Neural progenitor cell (in vitro differentiated cells): ENCODE measurements around the gene RPL7A. TPM values are rescaled to one million over a fixed set of nuclear protein-coding genes. Genes with fewer than 3 reads are reported as not detected.
"Not testable (repeated sequence)": the region's sequence is repeated elsewhere in the genome, so short reads cannot be mapped to it uniquely, and the experiment has no call there.

ENCODE experiments used
- DNase-seq: peaks from one replicate; pipeline ENCODE4 v3.0.0-alpha.2; 2016; ENCODE audit warnings: low spot score
- H2AFZ ChIP-seq: fragments of 200-600 bp; sonication (generic); replicated peaks from 2 replicates; pipeline ENCODE4 v1.6.1; 2016; ENCODE audit warnings: antibody characterized with exemption
- H3F3A ChIP-seq: fragments of 200-600 bp; sonication (generic); 2 replicates; pipeline ENCODE4 v1.6.1; 2016; ENCODE audit warnings: antibody characterized with exemption, low read depth
- H3K27ac ChIP-seq: fragments of 200-600 bp; sonication (generic); 2 replicates; pipeline ENCODE4 v1.5.1; 2016; ENCODE audit warnings: mild to moderate bottlenecking
- H3K27me3 ChIP-seq: fragments of 200-600 bp; sonication (generic); 2 replicates; pipeline ENCODE4 v1.6.1; 2016; ENCODE audit warnings: mild to moderate bottlenecking, moderate library complexity
- H3K36me3 ChIP-seq: fragments of 200-600 bp; sonication (generic); 2 replicates; pipeline ENCODE4 v1.5.1; 2016
- H3K4me1 ChIP-seq: fragments of 200-600 bp; sonication (generic); 2 replicates; pipeline ENCODE4 v1.6.1; 2016; ENCODE audit warnings: mixed run types
- H3K4me2 ChIP-seq: fragments of 200-600 bp; sonication (generic); 2 replicates; pipeline ENCODE4 v1.6.1; 2016
- H3K4me3 ChIP-seq: fragments of 200-600 bp; sonication (generic); 2 replicates; pipeline ENCODE4 v1.5.1; 2016
- H3K79me2 ChIP-seq: fragments of 200-600 bp; sonication (generic); 2 replicates; pipeline ENCODE4 v1.6.1; 2016; ENCODE audit warnings: low read depth
- H3K9ac ChIP-seq: fragments of 200-600 bp; sonication (generic); 2 replicates; pipeline ENCODE4 v1.6.1; 2016
- H3K9me3 ChIP-seq: fragments of 200-600 bp; sonication (generic); 2 replicates; pipeline ENCODE4 v1.5.1; 2016; ENCODE audit warnings: low read depth
- H4K20me1 ChIP-seq: fragments of 200-600 bp; sonication (generic); 2 replicates; pipeline ENCODE4 v1.6.1; 2016; ENCODE audit warnings: low read depth
- H3K27ac Mint-ChIP-seq: 3 replicates; pipeline ENCODE4 v1.8.0; 2021; ENCODE audit warnings: mixed read lengths
- H3K27me3 Mint-ChIP-seq: 2 replicates; pipeline ENCODE4 v1.8.0; 2022; ENCODE audit warnings: low read depth, mild to moderate bottlenecking, inconsistent platforms, moderate library complexity, mixed read lengths; ENCODE audit not compliant: insufficient read depth
- H3K36me3 Mint-ChIP-seq: 3 replicates; pipeline ENCODE4 v1.8.0; 2021; ENCODE audit warnings: mixed read lengths
- H3K4me1 Mint-ChIP-seq: 3 replicates; pipeline ENCODE4 v1.8.0; 2021; ENCODE audit warnings: mixed read lengths
- H3K4me3 Mint-ChIP-seq: 3 replicates; pipeline ENCODE4 v1.8.0; 2021; ENCODE audit warnings: mild to moderate bottlenecking, moderate library complexity, mixed read lengths
- H3K9me3 Mint-ChIP-seq: 3 replicates; pipeline ENCODE4 v1.8.0; 2020; ENCODE audit warnings: mixed read lengths
- CTCF ChIP-seq: fragments of 200-600 bp; sonication (generic); IDR thresholded peaks from 2 replicates; pipeline ENCODE4 v1.5.1; 2017; ENCODE audit warnings: antibody characterized with exemption, mild to moderate bottlenecking
- EZH2 ChIP-seq: fragments of 200-600 bp; sonication (generic); IDR thresholded peaks from 2 replicates; pipeline ENCODE4 v1.6.1; 2017; ENCODE audit warnings: antibody characterized with exemption, mild to moderate bottlenecking, moderate library complexity
- EZH2phosphoT487 ChIP-seq: fragments of 200-600 bp; sonication (generic); IDR thresholded peaks from 2 replicates; pipeline ENCODE4 v1.6.1; 2017; ENCODE audit warnings: antibody characterized with exemption
- total RNA-seq: library from RNA; depleted of rRNA; stranded (reverse); fragments of >200 nt; gene quantifications from 2 replicates; pipeline ENCODE4 v1.2.3, GENCODE V29; 2015; ENCODE audit warnings: low replicate concordance

RPL7A gene
- total RNA-seq, 1 donor from 2014 or later = 3,449 TPM

- Mint-ChIP-seq H3K27ac (no peak overlapping the region), H3K9me3 (peaks cover 7% of the 10 kb centered on the region), H3K27me3 (peaks cover 5% of the 10 kb centered on the region), H3K4me1 (peaks cover 7% of the 10 kb centered on the region), H3K4me3 (no peak overlapping the region), H3K36me3 (peaks cover 2% of the 10 kb centered on the region)
- Histone ChIP-seq H2AFZ (no peak overlapping the region), H3K27me3 (peaks cover 9% of the 10 kb centered on the region), H3K4me1 (no peaks in the 10 kb centered on the region), H3K36me3 (no peaks in the 10 kb centered on the region), H3K4me2 (no peak overlapping the region), H3K79me2 (no peaks in the 10 kb centered on the region), H3K9ac (no peak overlapping the region), H3K27ac (no peak overlapping the region), H4K20me1 (no peaks in the 10 kb centered on the region), H3F3A (no peaks in the 10 kb centered on the region), H3K9me3 (no peaks in the 10 kb centered on the region), H3K4me3 (no peak overlapping the region)
- TF ChIP-seq CTCF (no peak), EZH2 (no peak), EZH2phosphoT487 (no peak)
- no peak for DNase-seq
Observed at GRCh38 chr9:133390713-133391112, 42.7 kb downstream of the RPL7A start.

GRCh38 chr9:133391449-133391848 is 43.4 kb downstream of the RPL7A start:
- H3K36me3 Mint-ChIP-seq, DNase-seq, H4K20me1 ChIP-seq, H3K4me3 Mint-ChIP-seq, H3K9ac ChIP-seq, H3K27ac ChIP-seq, H3K9me3 ChIP-seq, H3K27me3 Mint-ChIP-seq, H3K4me3 ChIP-seq, H3K79me2 ChIP-seq, H3K4me1 ChIP-seq, H3F3A ChIP-seq, H2AFZ ChIP-seq, H3K4me2 ChIP-seq, H3K36me3 ChIP-seq, H3K27ac Mint-ChIP-seq, H3K4me1 Mint-ChIP-seq, H3K9me3 Mint-ChIP-seq, H3K27me3 ChIP-seq: not testable (repeated sequence)

GRCh38 chr9:133392308-133392707 is 44.3 kb downstream of the RPL7A start:
- not testable (repeated sequence) for H4K20me1 ChIP-seq, H3K4me2 ChIP-seq, DNase-seq, H3K4me1 Mint-ChIP-seq, H2AFZ ChIP-seq, H3K27me3 Mint-ChIP-seq, H3K36me3 Mint-ChIP-seq, H3K9me3 ChIP-seq, H3F3A ChIP-seq, H3K79me2 ChIP-seq, H3K27ac Mint-ChIP-seq, H3K9me3 Mint-ChIP-seq, H3K4me3 Mint-ChIP-seq, H3K4me3 ChIP-seq, H3K27me3 ChIP-seq, H3K36me3 ChIP-seq, H3K27ac ChIP-seq, H3K4me1 ChIP-seq, H3K9ac ChIP-seq

GRCh38 chr9:133393399-133393798 is 45.4 kb downstream of the RPL7A start:
- Mint-ChIP-seq H3K4me3 (no peak overlapping the region), H3K27me3 (peaks cover 7% of the 10 kb centered on the region), H3K9me3 (peaks cover 7% of the 10 kb centered on the region), H3K36me3 (peaks cover 2% of the 10 kb centered on the region), H3K4me1 (peaks cover 10% of the 10 kb centered on the region), H3K27ac (no peak overlapping the region)
- Histone ChIP-seq H2AFZ (no peak overlapping the region), H3K27me3 (peaks cover 9% of the 10 kb centered on the region), H3F3A (no peaks in the 10 kb centered on the region), H3K27ac (no peak overlapping the region), H3K4me1 (no peaks in the 10 kb centered on the region), H3K36me3 (no peaks in the 10 kb centered on the region), H3K79me2 (no peaks in the 10 kb centered on the region), H3K9ac (no peak overlapping the region), H4K20me1 (no peaks in the 10 kb centered on the region), H3K4me3 (no peak overlapping the region), H3K4me2 (no peak overlapping the region), H3K9me3 (no peaks in the 10 kb centered on the region)
- TF ChIP-seq EZH2phosphoT487 = no peak
- no peak for TF ChIP-seq CTCF
- no peak for TF ChIP-seq EZH2
- DNase-seq = no peak
